GM23338 (cell line): ENCODE data around the gene COL18A1. TPM values are rescaled to one million over a fixed set of nuclear protein-coding genes. Genes with fewer than 3 reads are reported as not detected.

Experiments
- ATAC-seq: fragments of 200-7000 bp; cut with Tn5 transposase; 3 replicates; pipeline ENCODE4 v1.9.1; 2020
- DNase-seq: peaks from one replicate; pipeline ENCODE4 v3.0.0-alpha.2; 2015; ENCODE audit warnings: low spot score
- H2AFZ ChIP-seq: fragments of 200-600 bp; sonication (generic); 2 replicates; pipeline ENCODE4 v1.8.0; 2016; ENCODE audit warnings: antibody characterized with exemption, mild to moderate bottlenecking, moderate library complexity
- H3F3A ChIP-seq: fragments of 200-600 bp; sonication (generic); replicated peaks from 2 replicates; pipeline ENCODE4 v1.8.0; 2017; ENCODE audit warnings: antibody characterized with exemption, mixed run types, low read depth
- H3K27ac ChIP-seq: fragments of 200-600 bp; sonication (generic); 2 replicates; pipeline ENCODE4 v1.6.1; 2016; ENCODE audit warnings: low read depth
- H3K27me3 ChIP-seq: fragments of 200-600 bp; sonication (generic); 2 replicates; pipeline ENCODE4 v1.8.0; 2016; ENCODE audit warnings: mild to moderate bottlenecking, mixed run types, moderate library complexity; ENCODE audit not compliant: insufficient read depth
- H3K36me3 ChIP-seq: fragments of 200-600 bp; sonication (generic); 2 replicates; pipeline ENCODE4 v1.8.0; 2016; ENCODE audit warnings: mild to moderate bottlenecking; ENCODE audit not compliant: insufficient read depth
- H3K4me1 ChIP-seq: fragments of 200-600 bp; sonication (generic); 2 replicates; pipeline ENCODE4 v1.8.0; 2016; ENCODE audit warnings: mild to moderate bottlenecking, moderate library complexity; ENCODE audit not compliant: insufficient read depth
- H3K4me2 ChIP-seq: fragments of 200-600 bp; sonication (generic); 2 replicates; pipeline ENCODE4 v1.7.1; 2017; ENCODE audit warnings: mixed run types
- H3K4me3 ChIP-seq: fragments of 200-600 bp; sonication (generic); 2 replicates; pipeline ENCODE4 v1.6.1; 2016; ENCODE audit warnings: mixed run types
- H3K79me2 ChIP-seq: fragments of 200-600 bp; sonication (generic); replicated peaks from 2 replicates; pipeline ENCODE4 v1.8.0; 2017; ENCODE audit warnings: mild to moderate bottlenecking; ENCODE audit not compliant: insufficient read depth
- H3K9me2 ChIP-seq: fragments of 200-600 bp; sonication (generic); 2 replicates; pipeline ENCODE4 v1.8.0; 2017; ENCODE audit not compliant: insufficient read depth
- H4K20me1 ChIP-seq: fragments of 200-600 bp; sonication (generic); replicated peaks from 2 replicates; pipeline ENCODE4 v1.8.0; 2017; ENCODE audit warnings: mild to moderate bottlenecking; ENCODE audit not compliant: insufficient read depth
- H3K27ac Mint-ChIP-seq: 2 replicates; pipeline ENCODE4 v1.8.0; 2020; ENCODE audit warnings: inconsistent platforms, mild to moderate bottlenecking, moderate library complexity, mixed read lengths
- H3K27me3 Mint-ChIP-seq: 3 replicates; pipeline ENCODE4 v1.8.0; 2022; ENCODE audit warnings: low read depth, mild to moderate bottlenecking, moderate library complexity, mixed read lengths, inconsistent platforms; ENCODE audit not compliant: insufficient read depth, poor library complexity
- H3K36me3 Mint-ChIP-seq: 3 replicates; pipeline ENCODE4 v1.8.0; 2021; ENCODE audit warnings: low read depth, mild to moderate bottlenecking, inconsistent platforms, moderate library complexity, mixed read lengths
- H3K4me1 Mint-ChIP-seq: 3 replicates; pipeline ENCODE4 v1.8.0; 2020; ENCODE audit warnings: mild to moderate bottlenecking, inconsistent platforms, mixed read lengths
- H3K4me3 Mint-ChIP-seq: 3 replicates; pipeline ENCODE4 v1.8.0; 2021; ENCODE audit warnings: moderate library complexity, mild to moderate bottlenecking, inconsistent platforms, mixed read lengths
- H3K9me3 Mint-ChIP-seq: 3 replicates; pipeline ENCODE4 v1.8.0; 2020; ENCODE audit warnings: moderate library complexity, mild to moderate bottlenecking, inconsistent platforms, mixed read lengths
- CREB1 ChIP-seq: fragments of 250-450 bp; sonication (Bioruptor Pico); IDR thresholded peaks from 2 replicates; pipeline ENCODE4 v1.5.0; 2020; ENCODE audit warnings: low read depth, mild to moderate bottlenecking, moderate library complexity
- EZH2 ChIP-seq: fragments of 200-600 bp; sonication (generic); IDR thresholded peaks from one replicate; pipeline ENCODE4 v1.8.0; 2017; ENCODE audit warnings: antibody characterized with exemption, mild to moderate bottlenecking, low read depth; ENCODE audit not compliant: unreplicated experiment
- EZH2phosphoT487 ChIP-seq: fragments of 200-600 bp; sonication (generic); IDR thresholded peaks from one replicate; pipeline ENCODE4 v1.8.1; 2018; ENCODE audit warnings: antibody characterized with exemption; ENCODE audit not compliant: unreplicated experiment
- JUNB ChIP-seq: IDR thresholded peaks from one replicate; pipeline ENCODE4 v1.6.1; 2016; ENCODE audit warnings: antibody characterized with exemption; ENCODE audit not compliant: unreplicated experiment
- NANOG ChIP-seq: IDR thresholded peaks from 2 replicates; pipeline ENCODE4 v1.6.1; 2016; ENCODE audit warnings: antibody characterized with exemption, borderline replicate concordance
- POLR2AphosphoS5 ChIP-seq: IDR thresholded peaks from 2 replicates; pipeline ENCODE4 v1.6.1; 2016; ENCODE audit warnings: antibody characterized with exemption, low read depth
- ZNF462 ChIP-seq: fragments of 250-450 bp; sonication (Bioruptor Pico); IDR thresholded peaks from 2 replicates; pipeline ENCODE4 v1.5.0; 2020; ENCODE audit warnings: mild to moderate bottlenecking, moderate library complexity
- polyA plus RNA-seq: library from polyadenylated mRNA; unstranded; fragments of >200 nt; fragmentation: Nextera tagmentation; extraction: Ambion mirVana; gene quantifications from 2 replicates; pipeline ENCODE4 v1.2.1, GENCODE V29; 2016
- total RNA-seq: library from RNA; depleted of rRNA; stranded (reverse); fragments of >200 nt; shearing (Covaris generic); gene quantifications from 2 replicates; pipeline ENCODE4 v1.2.3, GENCODE V29; 2014

COL18A1 gene
- total and polyA plus RNA-seq, 2 experiments from 2014 or later: 38.4 to 430 TPM

GRCh38 chr21:45541221-45542039 is 136.5 kb downstream of the COL18A1 start:
- ATAC-seq: peak; percentile 33
- H2AFZ ChIP-seq: no peak overlapping the region
- H3K4me3 ChIP-seq: peak overlapping the region; percentile 64
- H3K4me2 ChIP-seq: peak overlapping the region; percentile 83
- Mint-ChIP-seq H3K9me3 (no peaks in the 10 kb centered on the region; the same call in 2 of the 3 replicates), H3K4me3 (peak overlapping the region; percentile 75), H3K36me3 (peaks cover 1% of the 10 kb centered on the region; the same call in 1 of the 3 replicates), H3K27ac (no peak overlapping the region), H3K27me3 (peaks cover 11% of the 10 kb centered on the region), H3K4me1 (peaks cover 7% of the 10 kb centered on the region)
- no peaks in the 10 kb centered on the region for H3F3A ChIP-seq
- peaks cover 33% of the 10 kb centered on the region for H3K79me2 ChIP-seq
- no peak overlapping the region for H3K27ac ChIP-seq
- no peaks in the 10 kb centered on the region for H3K36me3 ChIP-seq
- H4K20me1 ChIP-seq: 0 out of 2 replicates have a peak, but pooled peaks cover 4% of the 10 kb centered on the region
- H3K4me1 ChIP-seq: no peaks in the 10 kb centered on the region; the same call in 1 of the 2 replicates
- DNase-seq: peak; percentile 46
- no peaks in the 10 kb centered on the region for H3K9me2 ChIP-seq
- H3K27me3 ChIP-seq: no peaks in the 10 kb centered on the region
- TF ChIP-seq ZNF462 (no peak), JUNB (no peak), EZH2phosphoT487 (no peak), CREB1 (peak; percentile 83)

GRCh38 chr21:45542242-45542666 is 137.3 kb downstream of the COL18A1 start, which contains the start of gene SLC19A1:
Gene SLC19A1 (minus strand): TSS chr21:45542440. CDS start chr21:45537959, 4,481 bp downstream.
- no peaks in the 10 kb centered on the region for H3F3A ChIP-seq
- H3K27me3 ChIP-seq: no peaks in the 10 kb centered on the region
- no peak within 1 kb of the TSS for H2AFZ ChIP-seq
- H3K4me1 Mint-ChIP-seq: peaks cover 7% of the 10 kb centered on the region
- peaks cover 33% of the 10 kb centered on the region for H3K79me2 ChIP-seq
- peak within 1 kb of the TSS; percentile 83 for H3K4me2 ChIP-seq
- H3K9me3 Mint-ChIP-seq: peaks cover 5% of the 10 kb centered on the region; the same call in 2 of the 3 replicates
- H3K36me3 Mint-ChIP-seq: no peaks in the 10 kb centered on the region
- no peaks in the 10 kb centered on the region for H3K9me2 ChIP-seq
- no peaks in the 10 kb centered on the region for H3K36me3 ChIP-seq
- no peak within 1 kb of the TSS for H3K27ac ChIP-seq
- no peak within 1 kb of the TSS for H3K27ac Mint-ChIP-seq
- H4K20me1 ChIP-seq: 0 out of 2 replicates have a peak, but pooled peaks cover 4% of the 10 kb centered on the region
- H3K4me3 ChIP-seq: peak within 1 kb of the TSS; percentile 64
- H3K4me3 Mint-ChIP-seq: peak within 1 kb of the TSS; percentile 75
- peaks cover 11% of the 10 kb centered on the region for H3K27me3 Mint-ChIP-seq
- H3K4me1 ChIP-seq: no peaks in the 10 kb centered on the region; the same call in 1 of the 2 replicates
- DNase-seq (peak; percentile 66), ATAC-seq (peak; percentile 67)
- TF ChIP-seq EZH2 (no peak), NANOG (no peak), POLR2AphosphoS5 (0 out of 2 replicates have a peak, but pooled peaks have one; percentile 21)
